Lung (tissue), 12 donors: ENCODE results near the gene TRPM4. TPM values are rescaled to one million over a fixed set of nuclear protein-coding genes. Genes with fewer than 3 reads are reported as not detected.

Source experiments
- ATAC-seq: fragments of 200-7000 bp; cut with Tn5 transposase; one replicate; pipeline ENCODE4 v1.9.1; 2020; ENCODE audit warnings: moderate number of reproducible peaks; ENCODE audit not compliant: insufficient read depth, low FRiP score
- DNase-seq, 3 donors: peaks; one replicate each; pipeline ENCODE4 v3.0.0-alpha.2; 2013 to 2017
- H3K27ac ChIP-seq, 2 donors: one replicate each; pipeline ENCODE4 v1.5.1; 2013; ENCODE audit warnings: mild to moderate bottlenecking in 2 of 2, moderate library complexity in 2 of 2, control low read depth in 1 of 2, inconsistent platforms in 1 of 2, low read depth in 1 of 2, low read length in 1 of 2
- H3K27me3 ChIP-seq, 3 donors: one replicate each; pipeline ENCODE4 v1.5.1; 2013; ENCODE audit warnings: low read length in 2 of 3; ENCODE audit not compliant: control insufficient read depth in 3 of 3, insufficient read depth in 3 of 3
- H3K36me3 ChIP-seq, 4 donors: one replicate each; pipeline ENCODE4 v1.5.1; 2013; ENCODE audit warnings: low read length in 4 of 4, mild to moderate bottlenecking in 1 of 4, moderate library complexity in 1 of 4; ENCODE audit not compliant: control insufficient read depth in 4 of 4, insufficient read depth in 4 of 4
- H3K4me1 ChIP-seq, 5 donors: one replicate each; pipeline ENCODE4 v1.5.1; 2013; ENCODE audit warnings: low read length in 5 of 5, mild to moderate bottlenecking in 2 of 5, moderate library complexity in 1 of 5; ENCODE audit not compliant: control insufficient read depth in 5 of 5, insufficient read depth in 5 of 5
- H3K4me3 ChIP-seq: one replicate; pipeline ENCODE4 v1.5.1; 2013; ENCODE audit warnings: mild to moderate bottlenecking, control low read depth, moderate library complexity
- H3K9ac ChIP-seq, 2 donors: one replicate each; pipeline ENCODE4 v1.5.1; 2013; ENCODE audit warnings: low read length in 2 of 2, control low read depth in 1 of 2; ENCODE audit not compliant: insufficient read depth in 1 of 2
- H3K9me3 ChIP-seq, 4 donors: one replicate each; pipeline ENCODE4 v1.5.1; 2013; ENCODE audit warnings: low read length in 3 of 4, mild to moderate bottlenecking in 1 of 4, moderate library complexity in 1 of 4; ENCODE audit not compliant: control insufficient read depth in 4 of 4, insufficient read depth in 3 of 4
- CTCF ChIP-seq: IDR thresholded peaks from 2 replicates; pipeline ENCODE4 v1.5.1; 2012; ENCODE audit warnings: mild to moderate bottlenecking; ENCODE audit errors: control extremely low read depth, extremely low read depth
- WGBS, 2 donors: extraction: QIAGEN DNeasy Blood & Tissue Kit; methylation state at CpG; one replicate each; pipeline ENCODE4 v1.1.7; 2013; 5-methylcytosine and 5-hydroxymethylcytosine counted together
- polyA plus RNA-seq, 2 donors: library from polyadenylated mRNA; stranded (reverse); fragments of 200-250 nt; gene quantifications; one replicate each; pipeline ENCODE4 v1.2.1, GENCODE V29; 2013
- total RNA-seq, 2 donors: library from RNA; depleted of rRNA in 1 of 2; stranded (reverse); fragments of >200 nt in 1 of 2; gene quantifications; one replicate each; pipeline ENCODE4 v1.2.1, GENCODE V29; 2014 to 2021
- donor health status: control.
- donor health status: control.
- donor health status: Bipolar disorder and iron deficiency.
- donor health status: healthy.
- donor health status: DM: yes; HTN: yes; CAD: no.

The TRPM4 gene
- total and polyA plus RNA-seq, 4 donors: 15.6 to 70.1 (median 22.4) TPM

GRCh38 chr19:49155820-49156346, 1.7 kb upstream of the TRPM4 start:
- Histone ChIP-seq H3K27me3 (no peaks in the 10 kb centered on the region), H3K36me3 (no peaks in the 10 kb centered on the region), H3K9me3 (peaks cover 0 to 2% (median 0%) of the 10 kb centered on the region in 4 donors), H3K4me1 (peaks cover 0 to 34% (median 12%) of the 10 kb centered on the region in 5 donors), H3K27ac (peak overlapping the region in 1 of 2 donors; percentile 91), H3K4me3 (no peak overlapping the region), H3K9ac (no peak overlapping the region)
- TF ChIP-seq CTCF: no peak
- peak; percentile 43 to 71 (median 45) for DNase-seq
- 57 to 69% methylated on average over 4 of the region's 4 CpGs for WGBS, 2 donors
- no peak for ATAC-seq

GRCh38 chr19:49160450-49161189, 3.0 kb downstream of the TRPM4 start:
- H3K36me3 ChIP-seq: no peaks in the 10 kb centered on the region
- no peaks in the 10 kb centered on the region for H3K9me3 ChIP-seq
- H3K4me3 ChIP-seq: no peak overlapping the region
- H3K27me3 ChIP-seq: no peaks in the 10 kb centered on the region
- ATAC-seq (no peak), DNase-seq (no peak)
- peaks cover 4 to 27% (median 10%) of the 10 kb centered on the region in 5 donors for H3K4me1 ChIP-seq
- 93 to 94% methylated on average over 13 of the region's 13 CpGs for WGBS, 2 donors
- H3K27ac ChIP-seq: peak overlapping the region in 1 of 2 donors; percentile 4
- TF ChIP-seq CTCF: no peak
- H3K9ac ChIP-seq: no peak overlapping the region

GRCh38 chr19:49161987-49162386, 4.4 kb downstream of the TRPM4 start:
- no peak for TF ChIP-seq CTCF
- no peaks in the 10 kb centered on the region for H3K9me3 ChIP-seq
- H3K27ac ChIP-seq: no peak overlapping the region
- 50 to 69% methylated on average over 4 of the region's 4 CpGs for WGBS, 2 donors
- no peak overlapping the region for H3K9ac ChIP-seq
- H3K4me1 ChIP-seq: peaks cover 6 to 24% (median 8%) of the 10 kb centered on the region in 5 donors
- ATAC-seq: no peak
- H3K4me3 ChIP-seq: no peak overlapping the region
- no peaks in the 10 kb centered on the region for H3K27me3 ChIP-seq
- H3K36me3 ChIP-seq: peaks cover 0 to 3% (median 0%) of the 10 kb centered on the region in 4 donors
- no peak for DNase-seq
